NCI-H2171 treated with DMSO at 0.1 percent for 48 hours (cell line): ENCODE results near the gene STUM.
A peak's percentile ranks its signal among the peaks of the same experiment; 100 is the strongest.

ENCODE experiments used
- DNase-seq: peaks from one replicate; lab custom pipeline; 2025; lab: John Stamatoyannopoulos, UW

STUM gene

DNA sequence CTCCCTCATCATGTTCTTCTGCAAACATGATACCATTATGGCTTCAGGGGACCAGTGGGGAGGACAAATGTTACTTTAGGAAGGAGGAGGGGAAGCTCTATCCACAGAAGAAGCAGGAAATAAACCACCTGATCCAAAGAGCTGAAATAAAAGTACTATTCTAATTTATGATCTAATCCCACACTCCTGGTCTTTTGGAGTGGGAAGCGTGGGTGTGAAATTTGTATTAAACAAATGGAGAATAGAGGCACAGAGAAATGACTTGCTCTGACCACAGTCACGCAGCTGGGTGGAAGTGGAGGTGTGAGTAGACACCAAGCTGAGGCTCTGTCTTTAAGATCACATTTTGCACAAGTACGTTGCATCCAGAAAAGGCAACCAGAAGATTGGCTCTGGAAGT, 14.5 kb upstream of the STUM start:
- DNase-seq, result no peak

- DNase-seq, result no peak
These were observed 13.9 kb upstream of the STUM start for GRCh38 chr1:226534645-226535044.

DNA sequence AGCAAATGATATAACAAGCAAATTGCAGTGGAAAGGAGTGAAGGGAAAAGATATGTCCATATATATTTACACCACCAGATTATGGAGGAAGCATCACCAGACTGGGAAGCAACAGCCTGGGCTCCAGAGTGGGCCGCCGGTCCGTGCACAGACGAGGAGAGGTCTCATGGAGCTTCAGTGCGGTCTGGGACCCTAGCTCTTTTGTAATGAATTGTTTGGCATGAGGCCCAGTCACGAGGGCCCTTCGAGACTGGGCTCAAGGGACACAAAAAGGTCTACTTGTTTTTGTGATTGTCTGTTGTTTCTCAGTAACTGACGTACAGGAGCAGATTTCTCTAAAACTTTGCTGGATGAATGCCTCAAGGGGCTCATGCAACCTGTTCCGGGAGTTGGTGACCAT, 12.9 kb upstream of the STUM start:
- peak; percentile 3 for DNase-seq

- no peak for DNase-seq
These were observed 7.3 kb upstream of the STUM start for GRCh38 chr1:226541231-226541630.

- DNase-seq, result no peak
These were observed 6.6 kb upstream of the STUM start for GRCh38 chr1:226541631-226542622.

DNA sequence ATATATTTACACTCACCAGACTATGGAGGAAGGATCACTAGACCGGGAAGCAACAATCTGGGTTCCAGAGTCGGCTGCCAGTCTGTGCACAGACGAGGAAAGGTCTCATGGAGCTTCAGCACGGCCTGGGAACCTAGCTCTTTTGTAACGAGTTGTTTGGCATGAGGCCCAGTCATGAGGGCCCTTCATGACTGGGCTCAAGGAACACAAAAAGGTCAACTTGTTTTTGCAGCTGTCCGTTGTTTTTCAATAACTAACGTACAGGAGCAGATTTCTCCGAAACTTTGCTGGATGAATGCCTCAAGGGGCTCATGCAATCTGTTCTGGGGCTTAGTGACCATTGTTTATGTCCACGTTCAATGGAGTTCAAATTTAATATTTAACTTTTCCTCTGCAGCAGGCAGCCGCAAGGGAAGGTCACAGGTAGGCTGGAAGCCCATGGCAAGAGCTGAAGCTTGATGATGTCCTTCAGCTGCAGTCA, 5.9 kb upstream of the STUM start:
- DNase-seq, result peak; percentile 13

GRCh38 chr1:226545836-226546596, 2.5 kb upstream of the STUM start:
- no peak for DNase-seq

- no peak for DNase-seq
These were observed 1.6 kb upstream of the STUM start for GRCh38 chr1:226546926-226547325.

DNA sequence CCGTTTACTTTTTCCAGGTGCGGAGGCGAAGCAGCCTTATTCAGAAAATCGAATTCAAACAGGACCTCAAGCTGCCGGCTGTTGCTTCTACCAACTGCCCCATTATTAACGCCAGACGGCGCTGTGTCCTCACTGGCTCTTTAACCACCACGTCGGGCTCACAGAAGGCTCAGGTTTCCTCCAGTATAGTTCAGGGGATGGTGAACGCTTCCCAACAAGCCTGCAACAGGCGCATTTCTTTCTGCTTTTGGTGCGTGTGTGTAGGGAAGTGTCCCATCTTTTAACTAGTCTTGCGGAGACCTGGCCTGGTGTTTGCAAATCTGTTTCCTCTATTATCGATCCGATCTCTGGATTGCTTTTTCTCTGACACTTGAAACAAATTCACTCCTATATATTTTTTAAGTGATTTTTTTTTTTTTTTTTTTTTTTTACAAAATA, 791 bp upstream of the STUM start:
- peak; percentile 98 for DNase-seq

DNA sequence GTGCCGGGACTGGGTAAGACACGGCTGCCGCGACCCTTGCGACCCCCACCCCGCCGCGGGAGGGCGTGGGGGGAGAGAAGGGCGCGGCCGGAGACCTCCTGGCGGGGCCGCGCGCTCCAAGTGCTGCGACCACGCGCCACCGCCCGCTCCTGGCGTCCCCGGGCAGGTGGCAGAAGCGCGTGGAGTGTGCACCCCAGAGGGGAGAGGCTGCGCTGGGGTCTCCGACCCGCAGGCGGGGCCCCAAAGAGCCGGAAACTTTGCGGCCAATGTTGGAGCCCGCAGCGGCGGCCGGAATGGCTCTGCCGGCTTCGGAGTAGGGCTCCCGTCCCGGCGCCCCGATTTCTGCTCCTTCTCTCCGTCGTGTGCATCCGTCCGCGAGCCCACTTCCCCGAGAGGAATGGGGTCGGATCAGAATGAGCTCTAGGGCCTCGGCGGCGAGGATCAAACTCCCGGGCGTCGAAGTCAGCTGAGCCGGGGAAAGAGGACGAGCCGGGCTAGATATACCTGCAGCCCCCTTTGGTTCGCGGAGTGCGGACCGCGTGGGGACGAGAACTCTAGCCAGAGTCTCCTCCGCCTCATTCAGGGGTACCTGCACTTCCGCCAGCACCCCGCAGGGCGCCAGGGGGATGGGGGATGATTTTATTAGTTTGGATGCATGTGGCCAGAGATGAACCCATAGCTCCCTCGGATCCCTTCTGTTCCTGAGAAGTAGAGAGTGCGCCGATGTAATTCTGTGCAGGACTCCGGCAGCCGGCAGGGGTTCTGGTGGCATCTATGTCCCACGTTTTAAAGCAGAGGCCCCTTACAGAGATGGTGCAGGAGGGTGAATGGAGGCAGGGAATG, 751 bp downstream of the STUM start:
- no peak for DNase-seq

DNA sequence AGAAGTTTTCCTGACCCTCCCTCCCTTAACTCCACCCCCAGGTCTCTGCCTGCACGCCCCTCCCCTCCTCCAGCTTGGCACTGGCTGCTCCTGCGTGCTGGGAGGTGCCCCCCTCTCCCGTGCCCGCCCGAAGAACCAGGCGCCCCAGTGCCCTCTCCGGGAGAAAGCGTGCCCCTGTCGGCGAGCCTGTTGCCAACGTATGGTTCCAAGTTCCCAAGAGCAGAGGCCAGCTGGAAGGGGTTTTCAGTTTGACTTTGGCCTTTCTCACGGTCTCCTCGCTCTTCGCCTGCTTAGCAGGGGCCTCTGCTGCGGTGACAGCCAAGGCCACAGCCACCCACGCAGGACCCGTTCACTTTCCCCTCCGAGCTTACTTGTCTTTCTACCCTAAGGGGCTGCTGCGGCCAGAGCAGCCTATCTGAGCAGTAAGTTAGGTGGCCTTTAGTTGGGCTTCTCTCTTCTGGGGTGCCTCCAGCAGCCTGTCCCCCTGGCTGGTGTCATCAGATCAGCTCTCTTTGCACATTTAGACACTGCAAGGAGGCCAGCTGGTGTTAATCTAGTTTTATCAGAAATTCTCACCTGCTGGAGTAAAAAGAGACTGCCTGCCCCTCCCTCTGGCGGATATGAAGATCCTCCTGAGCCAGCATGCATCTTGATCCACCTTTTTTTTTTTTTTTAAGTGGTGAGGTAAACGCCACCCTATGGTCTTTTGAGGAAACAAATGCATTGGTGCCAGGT, 1.5 kb downstream of the STUM start:
- DNase-seq, result peak; percentile 89

DNA sequence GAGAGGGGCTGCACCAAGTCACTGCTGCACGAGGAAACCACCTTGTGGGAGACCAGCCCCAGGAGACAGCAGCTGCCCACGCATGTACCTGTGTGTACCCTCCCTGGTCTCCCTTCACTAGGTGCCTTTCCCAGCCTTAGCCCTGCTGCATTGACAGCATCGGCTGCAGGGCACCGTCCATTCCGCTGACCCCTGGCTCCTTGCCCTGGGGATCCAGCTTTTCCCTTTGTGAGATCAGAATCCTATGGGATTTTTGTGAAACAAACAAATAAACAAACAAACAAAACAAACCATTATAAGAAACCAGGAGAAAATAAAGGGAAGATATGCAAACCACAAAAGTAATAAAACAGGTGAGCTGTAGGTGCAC, 2.1 kb downstream of the STUM start:
- DNase-seq, result no peak

- DNase-seq, result peak; percentile 43
These were observed 2.7 kb downstream of the STUM start for GRCh38 chr1:226551299-226551698.

DNA sequence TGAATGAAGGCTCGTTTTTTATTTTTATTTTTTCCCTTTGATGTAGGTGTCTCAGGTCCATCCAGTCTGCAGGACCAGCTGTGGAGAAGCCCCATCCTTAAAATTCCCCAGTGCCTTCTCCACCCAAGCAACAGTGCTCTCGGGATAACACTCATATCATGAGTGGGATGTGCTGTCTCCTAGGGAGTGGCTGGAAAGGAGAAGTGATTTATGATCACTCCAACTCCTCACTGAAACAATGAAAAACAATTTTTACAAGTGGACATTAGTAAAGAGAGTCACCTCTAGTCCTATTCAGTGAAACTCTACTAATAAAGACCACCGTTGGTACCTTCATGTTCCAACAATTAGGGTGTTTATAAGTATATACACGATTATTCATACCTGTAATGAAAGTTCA, 3.5 kb downstream of the STUM start:
- DNase-seq, result no peak

DNA sequence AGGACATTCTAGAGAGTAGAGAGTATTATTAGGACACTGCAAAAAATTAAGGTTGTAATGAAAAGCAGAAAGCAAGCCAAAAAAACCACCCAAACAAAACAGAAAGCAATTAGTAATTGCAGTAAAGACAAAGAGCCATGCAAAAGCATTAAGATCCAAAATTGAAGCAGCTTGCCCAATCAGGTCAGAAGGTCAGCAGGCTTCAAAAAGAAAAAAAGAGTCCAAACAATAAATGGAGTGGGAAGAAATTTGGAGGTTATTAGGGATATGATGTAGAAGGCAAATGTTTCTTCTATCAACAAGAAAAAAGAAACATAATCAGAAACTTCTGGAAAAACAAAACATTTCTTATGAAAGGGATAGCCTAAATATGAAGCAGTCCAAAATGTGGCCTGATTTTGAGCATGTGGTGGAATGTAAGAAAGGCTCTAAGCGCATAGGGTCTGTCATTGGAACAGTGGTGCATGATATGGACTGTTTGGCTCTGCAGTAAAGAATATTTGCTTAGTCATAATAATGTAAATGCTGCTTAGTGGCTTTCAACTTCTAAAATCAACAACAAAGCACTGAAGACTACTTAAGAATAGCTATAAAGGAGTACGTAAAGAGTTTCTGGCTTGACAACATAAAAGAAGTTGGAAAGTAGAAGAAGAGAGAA, 4.8 kb downstream of the STUM start:
- DNase-seq, result no peak

- no peak for DNase-seq
These were observed 5.3 kb downstream of the STUM start for GRCh38 chr1:226553924-226554282.

DNA sequence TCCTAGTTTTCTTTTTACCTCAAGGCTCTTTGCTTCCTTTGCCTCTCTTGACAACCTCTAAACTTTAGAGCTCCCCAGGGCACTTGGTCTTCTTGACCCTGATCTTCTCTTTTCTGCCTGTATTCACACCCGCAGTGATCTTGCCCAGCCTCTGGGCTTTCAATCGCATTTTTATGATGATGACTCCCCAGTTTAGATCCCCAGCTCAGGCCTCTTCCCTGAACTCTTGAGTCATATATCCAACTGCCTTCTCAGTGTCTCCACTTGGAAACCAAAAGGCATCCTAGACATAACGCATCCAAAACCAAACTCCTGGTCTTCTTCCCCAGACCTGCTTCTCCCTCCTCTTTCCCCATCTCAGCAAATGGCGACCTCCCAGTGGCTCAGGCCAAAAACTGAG, 6.5 kb downstream of the STUM start:
- DNase-seq, result no peak

DNA sequence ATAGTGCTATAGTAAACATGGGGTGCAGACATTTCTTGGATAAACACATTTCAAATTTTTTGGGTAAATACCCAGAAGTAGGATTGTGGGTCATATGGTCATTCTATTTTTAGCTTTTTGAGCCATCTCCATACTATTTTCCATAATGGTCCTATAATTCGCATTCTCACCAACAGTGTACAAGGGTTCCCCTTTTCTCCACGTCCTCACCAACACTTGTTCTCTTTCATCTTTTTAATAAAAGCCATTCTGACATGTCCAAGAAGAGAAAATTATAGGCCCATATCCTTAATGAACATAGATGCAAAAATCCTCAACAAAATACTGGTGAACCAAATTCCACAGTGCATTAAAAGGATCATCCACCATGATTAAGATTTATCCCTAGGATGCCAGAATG, 8.9 kb downstream of the STUM start:
- no peak for DNase-seq

DNA sequence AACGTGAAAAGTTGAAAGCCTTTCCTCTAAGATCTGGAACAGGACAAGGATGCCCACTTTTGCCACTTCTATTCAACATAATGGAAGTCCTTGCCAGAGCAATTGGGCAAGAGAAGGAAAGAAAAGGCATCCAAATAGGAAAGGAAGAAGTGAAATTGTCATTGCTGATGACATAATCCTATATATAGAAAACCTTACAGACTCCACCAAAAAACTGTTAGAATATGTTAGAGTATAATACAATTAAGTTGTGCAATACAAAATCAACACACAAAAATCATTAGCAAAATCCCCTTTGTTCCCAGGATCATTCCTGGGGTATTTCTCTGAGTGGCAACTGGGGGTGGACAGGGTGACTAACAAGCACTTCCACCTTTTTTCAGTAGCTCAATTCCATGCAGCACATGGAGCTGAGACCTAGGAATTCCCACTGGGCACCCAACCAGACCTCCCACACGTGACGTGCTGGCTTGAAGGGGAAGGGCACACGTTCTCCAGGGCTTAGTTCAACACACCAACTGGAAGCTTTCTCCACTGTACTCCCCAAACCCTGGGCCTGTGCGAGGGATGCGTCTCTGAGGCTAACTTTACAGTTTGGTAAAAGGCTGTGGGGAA, 9.6 kb downstream of the STUM start:
- DNase-seq, result no peak

DNA sequence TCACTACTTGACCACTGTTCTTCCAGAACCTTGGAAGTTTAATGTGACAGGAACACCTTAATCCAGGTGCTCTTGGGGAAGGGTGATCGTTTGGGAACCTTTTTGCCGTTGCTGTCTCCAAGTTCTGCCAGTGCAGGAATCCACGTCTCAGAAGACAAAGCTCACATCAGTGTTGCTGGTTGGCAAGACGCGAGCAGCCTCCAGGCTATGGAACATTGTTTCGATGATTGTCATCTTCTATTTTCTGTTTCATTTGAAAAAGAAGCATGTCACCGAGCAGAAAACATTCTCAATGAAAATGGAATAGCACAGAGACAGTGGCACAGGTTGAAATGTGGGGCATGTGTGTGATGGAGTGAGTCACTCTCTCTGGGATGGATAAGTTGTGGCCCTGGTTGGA, 11.7 kb downstream of the STUM start:
- no peak for DNase-seq
